ENCODE results near the gene RRAS2.

DNA sequence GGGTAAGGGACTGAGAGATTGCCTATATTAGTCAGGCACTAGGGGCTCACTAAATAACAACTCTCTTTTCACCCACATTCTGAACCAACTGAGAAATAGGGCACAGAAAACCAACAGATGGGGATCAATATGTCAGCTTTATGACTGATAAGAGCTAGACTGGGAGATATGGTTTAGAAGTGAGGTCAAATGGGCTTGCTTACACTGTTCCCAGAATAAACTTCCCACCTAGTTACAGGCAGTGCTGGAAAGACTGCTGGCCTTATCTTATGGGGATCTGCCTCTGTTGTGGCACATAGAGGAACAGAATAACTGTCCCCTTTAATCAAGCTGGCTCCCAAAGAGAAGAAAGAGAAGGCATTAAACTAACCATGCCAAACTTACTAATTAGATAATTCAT is 10.6 kb upstream of the RRAS2 start:
- no peak for TF ChIP-seq MYC (IDR thresholded peaks at IDR 0.05; ENCODE audit: low read depth, low read length)
- TF ChIP-seq, protein P1, sequence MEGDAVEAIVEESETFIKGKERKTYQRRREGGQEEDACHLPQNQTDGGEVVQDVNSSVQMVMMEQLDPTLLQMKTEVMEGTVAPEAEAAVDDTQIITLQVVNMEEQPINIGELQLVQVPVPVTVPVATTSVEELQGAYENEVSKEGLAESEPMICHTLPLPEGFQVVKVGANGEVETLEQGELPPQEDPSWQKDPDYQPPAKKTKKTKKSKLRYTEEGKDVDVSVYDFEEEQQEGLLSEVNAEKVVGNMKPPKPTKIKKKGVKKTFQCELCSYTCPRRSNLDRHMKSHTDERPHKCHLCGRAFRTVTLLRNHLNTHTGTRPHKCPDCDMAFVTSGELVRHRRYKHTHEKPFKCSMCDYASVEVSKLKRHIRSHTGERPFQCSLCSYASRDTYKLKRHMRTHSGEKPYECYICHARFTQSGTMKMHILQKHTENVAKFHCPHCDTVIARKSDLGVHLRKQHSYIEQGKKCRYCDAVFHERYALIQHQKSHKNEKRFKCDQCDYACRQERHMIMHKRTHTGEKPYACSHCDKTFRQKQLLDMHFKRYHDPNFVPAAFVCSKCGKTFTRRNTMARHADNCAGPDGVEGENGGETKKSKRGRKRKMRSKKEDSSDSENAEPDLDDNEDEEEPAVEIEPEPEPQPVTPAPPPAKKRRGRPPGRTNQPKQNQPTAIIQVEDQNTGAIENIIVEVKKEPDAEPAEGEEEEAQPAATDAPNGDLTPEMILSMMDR (IDR thresholded peaks at IDR 0.05; ENCODE audit: extremely low read depth in 1 of 2, insufficient read depth in 1 of 2, low read depth in 1 of 2, low read length in 2 of 2): no peak
- TF ChIP-seq POLR2AphosphoS5 (IDR thresholded peaks at IDR 0.05; ENCODE audit: insufficient read depth, low read depth, low read length): no peak
- TF ChIP-seq FOS (IDR thresholded peaks at IDR 0.05; ENCODE audit: borderline replicate concordance, insufficient read depth, low read length): no peak
- TF ChIP-seq GATA2 (IDR thresholded peaks at IDR 0.05; ENCODE audit: insufficient read depth, insufficient read length, low read depth, low read length): no peak
- TF ChIP-seq, protein P2, sequence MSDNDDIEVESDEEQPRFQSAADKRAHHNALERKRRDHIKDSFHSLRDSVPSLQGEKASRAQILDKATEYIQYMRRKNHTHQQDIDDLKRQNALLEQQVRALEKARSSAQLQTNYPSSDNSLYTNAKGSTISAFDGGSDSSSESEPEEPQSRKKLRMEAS (IDR thresholded peaks at IDR 0.05; ENCODE audit: insufficient read depth, insufficient read length): no peak

Data from endothelial cell of umbilical vein (primary cell).